GM13977 (cell line): ENCODE data around the gene MYH7.

Source experiments
- DNase-seq: peaks from one replicate; pipeline ENCODE4 v3.0.0; 2012; ENCODE audit warnings: low spot score
- CTCF ChIP-seq: IDR thresholded peaks from 2 replicates; pipeline ENCODE4 v1.5.1; 2012; ENCODE audit warnings: mild to moderate bottlenecking, control low read depth; ENCODE audit not compliant: insufficient read depth; ENCODE audit errors: extremely low read depth, missing control alignments
- in situ Hi-C: fragments of 300-500 bp; cut with MboI; formaldehyde crosslinking; loops from one replicate; pipeline ENCODE4 v1.12.0; 2022; ENCODE audit warnings: low sequenced_read_pairs, low pct_unique_long_range_greater_than_20kb, mixed read lengths, inconsistent platforms; ENCODE audit not compliant: unreplicated experiment

Gene MYH7

GRCh38 chr14:23379366-23380196, 55.9 kb downstream of the MYH7 start:
- in situ Hi-C loops, result no loop called here
- DNase-seq, result peak; percentile 84
- TF ChIP-seq CTCF, result peak; percentile 97

- in situ Hi-C loops, result no loop called here
- no peak for TF ChIP-seq CTCF
- DNase-seq, result no peak
Observed at GRCh38 chr14:23378612-23379220, 56.7 kb downstream of the MYH7 start.

GRCh38 chr14:23377573-23378563, 57.6 kb downstream of the MYH7 start:
- DNase-seq, result no peak
- no peak for TF ChIP-seq CTCF
- in situ Hi-C loops, result no loop called here

- TF ChIP-seq CTCF, result no peak
- in situ Hi-C loops, result no loop called here
- DNase-seq, result no peak
Observed at GRCh38 chr14:23377198-23377550, 58.3 kb downstream of the MYH7 start.

- DNase-seq, result no peak
- in situ Hi-C loops, result no loop called here
Observed at GRCh38 chr14:23376482-23377197, 58.8 kb downstream of the MYH7 start, which contains the start of gene CMTM5. Gene CMTM5 (plus strand): TSS chr14:23377046. CDS start chr14:23377252, 206 bp downstream.

More at GRCh38 chr14:23376482-23377197, 58.8 kb downstream of the MYH7 start, which contains the start of gene CMTM5:
- TF ChIP-seq CTCF, result no peak
